Bronchial epithelial cell (primary cell): ENCODE data around the gene CDH24. TPM values are rescaled to one million over a fixed set of nuclear protein-coding genes. Genes with fewer than 3 reads are reported as not detected.

Experiments used
- DNase-seq: peaks from one replicate; pipeline ENCODE4 v3.0.0-alpha.2; 2010; ENCODE audit warnings: low read depth
- FAIRE-seq: peaks from 2 replicates; lab custom pipeline; 2011; peaks lifted over from hg19 to GRCh38; lab: Jason Lieb, UNC
- H3K27me3 ChIP-seq: 2 replicates; pipeline ENCODE4 v1.5.1; 2011; ENCODE audit warnings: low read length; ENCODE audit not compliant: control insufficient read depth, insufficient read depth
- H3K36me3 ChIP-seq: 2 replicates; pipeline ENCODE4 v1.5.1; 2011; ENCODE audit warnings: low read length; ENCODE audit not compliant: control insufficient read depth, insufficient read depth
- H3K4me3 ChIP-seq: 2 replicates; pipeline ENCODE4 v1.5.1; 2011; ENCODE audit warnings: mild to moderate bottlenecking, low read depth, low read length, control low read depth
- total RNA-seq: library from RNA; depleted of rRNA; stranded (reverse); fragments of >200 nt; gene quantifications from 2 replicates; pipeline ENCODE4 v1.2.1, GENCODE V29; 2014
- TF ChIP-seq, protein P1 (sequence below): IDR thresholded peaks from 2 replicates; pipeline ENCODE4 v1.5.1; 2011; ENCODE audit warnings: mild to moderate bottlenecking, moderate library complexity, low read length, control low read depth, inconsistent platforms; ENCODE audit not compliant: insufficient read depth, severe bottlenecking

CDH24 gene
- 2.7 and 2.9 TPM in 2 replicates for total RNA-seq

DNA sequence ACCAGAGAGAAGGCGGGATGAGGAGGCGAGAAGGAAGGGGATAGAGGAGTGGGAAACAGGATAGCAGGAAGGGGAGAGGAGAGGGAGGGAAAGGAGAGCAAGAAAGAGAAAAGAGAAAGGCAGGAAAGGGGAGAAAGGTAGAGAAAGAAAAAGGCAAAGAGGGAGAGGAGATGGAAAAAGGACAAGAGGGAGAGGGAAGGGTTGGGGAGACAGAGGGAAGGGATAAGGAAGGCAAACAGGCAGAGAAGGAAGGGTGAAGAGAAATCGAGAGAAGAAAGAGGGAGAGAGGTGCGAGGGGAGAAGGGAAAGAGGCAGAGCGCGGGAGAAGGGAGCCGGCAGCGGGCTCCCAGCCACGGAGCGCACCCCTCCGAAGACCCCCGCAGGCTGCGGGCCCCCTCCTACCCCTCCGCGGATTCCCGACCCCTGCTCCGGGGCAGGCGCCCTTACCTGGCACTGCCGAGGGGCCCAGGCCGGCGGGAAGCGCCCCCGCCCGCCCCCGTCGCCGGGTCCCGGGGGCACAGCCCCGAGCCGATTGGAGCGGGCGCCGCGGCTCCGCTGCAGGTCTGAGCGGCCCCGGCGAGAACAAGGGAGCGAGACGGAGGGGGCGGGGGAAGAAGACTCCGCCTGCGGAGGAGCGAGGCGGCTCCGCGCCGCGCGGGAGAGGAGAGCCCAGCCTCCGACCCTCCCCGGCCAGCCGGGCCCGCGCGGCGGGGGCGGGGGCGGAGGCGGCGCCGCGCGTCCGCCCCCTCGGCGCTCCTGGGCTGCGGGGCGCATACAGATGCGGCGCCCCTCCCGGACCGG, at the start of gene CDH24:
Gene CDH24 (minus strand): TSS at position 565 of the 801 bp plus-strand sequence. CDS start 1,787 bp downstream, outside the sequence.
- peak; percentile 36 for DNase-seq
- TF ChIP-seq, protein P1, sequence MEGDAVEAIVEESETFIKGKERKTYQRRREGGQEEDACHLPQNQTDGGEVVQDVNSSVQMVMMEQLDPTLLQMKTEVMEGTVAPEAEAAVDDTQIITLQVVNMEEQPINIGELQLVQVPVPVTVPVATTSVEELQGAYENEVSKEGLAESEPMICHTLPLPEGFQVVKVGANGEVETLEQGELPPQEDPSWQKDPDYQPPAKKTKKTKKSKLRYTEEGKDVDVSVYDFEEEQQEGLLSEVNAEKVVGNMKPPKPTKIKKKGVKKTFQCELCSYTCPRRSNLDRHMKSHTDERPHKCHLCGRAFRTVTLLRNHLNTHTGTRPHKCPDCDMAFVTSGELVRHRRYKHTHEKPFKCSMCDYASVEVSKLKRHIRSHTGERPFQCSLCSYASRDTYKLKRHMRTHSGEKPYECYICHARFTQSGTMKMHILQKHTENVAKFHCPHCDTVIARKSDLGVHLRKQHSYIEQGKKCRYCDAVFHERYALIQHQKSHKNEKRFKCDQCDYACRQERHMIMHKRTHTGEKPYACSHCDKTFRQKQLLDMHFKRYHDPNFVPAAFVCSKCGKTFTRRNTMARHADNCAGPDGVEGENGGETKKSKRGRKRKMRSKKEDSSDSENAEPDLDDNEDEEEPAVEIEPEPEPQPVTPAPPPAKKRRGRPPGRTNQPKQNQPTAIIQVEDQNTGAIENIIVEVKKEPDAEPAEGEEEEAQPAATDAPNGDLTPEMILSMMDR = no peak
- no peak for FAIRE-seq
- peak within 1 kb of the TSS; percentile 45 for H3K4me3 ChIP-seq
- peaks cover 16% of the 10 kb centered on the region for H3K36me3 ChIP-seq
- H3K27me3 ChIP-seq = no peaks in the 10 kb centered on the region

DNA sequence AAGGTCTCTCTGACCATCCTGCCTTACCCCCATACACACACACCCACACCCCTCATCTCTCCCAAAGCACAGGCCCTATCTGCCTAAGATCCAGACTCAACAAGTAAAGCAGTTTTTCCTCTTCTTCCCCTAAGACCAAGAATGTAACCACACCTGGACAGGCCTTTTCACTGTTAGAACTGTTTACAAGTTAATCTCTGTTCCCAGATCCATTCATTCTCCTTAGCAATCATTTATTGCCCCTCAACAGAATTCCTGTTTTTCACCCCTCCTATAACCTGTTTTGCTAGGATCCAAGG, 49.4 kb upstream of the CDH24 start:
- Histone ChIP-seq H3K36me3 (no peaks in the 10 kb centered on the region), H3K4me3 (no peak overlapping the region), H3K27me3 (peaks cover 2% of the 10 kb centered on the region)
- TF ChIP-seq, protein P1 = no peak
- DNase-seq (no peak), FAIRE-seq (no peak)

GRCh38 chr14:23105348-23105824, 48.1 kb upstream of the CDH24 start:
- no peaks in the 10 kb centered on the region for H3K36me3 ChIP-seq
- FAIRE-seq (no peak), DNase-seq (no peak)
- TF ChIP-seq, protein P1 = no peak
- no peaks in the 10 kb centered on the region for H3K27me3 ChIP-seq
- H3K4me3 ChIP-seq = no peak overlapping the region

GRCh38 chr14:23104591-23105347, 47.4 kb upstream of the CDH24 start, which contains the start of gene CIROP:
Gene CIROP (minus strand): TSS chr14:23104989. CDS start chr14:23104920, 69 bp downstream.
- no peak within 1 kb of the TSS for H3K4me3 ChIP-seq
- TF ChIP-seq, protein P1 = no peak
- no peaks in the 10 kb centered on the region for H3K36me3 ChIP-seq
- no peak for FAIRE-seq
- no peak for DNase-seq
- no peaks in the 10 kb centered on the region for H3K27me3 ChIP-seq

GRCh38 chr14:23104070-23104590, 46.8 kb upstream of the CDH24 start:
- H3K27me3 ChIP-seq = no peaks in the 10 kb centered on the region
- no peaks in the 10 kb centered on the region for H3K36me3 ChIP-seq
- FAIRE-seq = no peak
- no peak overlapping the region for H3K4me3 ChIP-seq
- TF ChIP-seq, protein P1 = no peak
- no peak for DNase-seq
